Esophagus squamous epithelium (tissue), 5 donors: ENCODE measurements around the gene CDH13. TPM values are rescaled to one million over a fixed set of nuclear protein-coding genes. Genes with fewer than 3 reads are reported as not detected.

ENCODE experiments used
- DNase-seq: peaks from one replicate; lab custom pipeline; 2025; lab: John Stamatoyannopoulos, UW
- H3K27ac ChIP-seq, 4 donors: fragments of 200-600 bp; sonication (generic); one replicate each; pipeline ENCODE4 v1.5.1; 2016 to 2019; ENCODE audit warnings: mild to moderate bottlenecking in 1 of 4
- H3K27me3 ChIP-seq, 4 donors: fragments of 200-600 bp; sonication (generic); 1 replicate in 3 of 4; 2 replicates in 1 of 4; pipeline versions ENCODE4 v1.5.1 to v1.6.0; 2017 to 2021; ENCODE audit warnings: antibody characterized with exemption in 1 of 4
- H3K36me3 ChIP-seq, 3 donors: fragments of 200-600 bp; sonication (generic); one replicate each; pipeline ENCODE4 v1.5.1; 2016 to 2019
- H3K4me1 ChIP-seq, 3 donors: fragments of 200-600 bp; sonication (generic); one replicate each; pipeline ENCODE4 v1.5.1; 2017 to 2019
- H3K4me3 ChIP-seq, 4 donors: fragments of 200-600 bp; sonication (generic); 1 replicate in 3 of 4; 2 replicates in 1 of 4; pipeline ENCODE4 v1.5.1; 2016 to 2019; ENCODE audit warnings: mild to moderate bottlenecking in 2 of 4, moderate library complexity in 1 of 4
- H3K9me3 ChIP-seq, 3 donors: fragments of 200-600 bp; sonication (generic); one replicate each; pipeline ENCODE4 v1.5.1; 2016 to 2019
- POLR2A ChIP-seq, 4 donors: fragments of 450-650 bp; IDR thresholded peaks; one replicate each; pipeline ENCODE4 v1.6.1; 2017; ENCODE audit warnings: antibody characterized with exemption in 4 of 4, mild to moderate bottlenecking in 4 of 4, moderate library complexity in 3 of 4
- WGBS, 2 donors: methylation state at CpG; one replicate each; pipeline ENCODE4 v1.1.5; 2018; 5-methylcytosine and 5-hydroxymethylcytosine counted together
- intact Hi-C: fragments of 100-400 bp; cut with DNase I; formaldehyde crosslinking; loops from one replicate; pipeline ENCODE4 v1.15.0; 2022
- total RNA-seq, 4 donors: library from RNA; depleted of rRNA; stranded (reverse); fragments of >200 nt; gene quantifications; one replicate each; pipeline ENCODE4 v1.1.0, GENCODE V29; 2016
- TF ChIP-seq, protein P1 (sequence below), 6 experiments: fragments of 450-650 bp in 4 of 6; fragments of 200-600 bp in 2 of 6; sonication (generic) in 2 of 6; IDR thresholded peaks; one replicate each; pipeline ENCODE4 v1.5.1; 2016 to 2019; ENCODE audit warnings: antibody characterized with exemption in 6 of 6, mild to moderate bottlenecking in 4 of 6, moderate library complexity in 4 of 6
- donor health status: DM: yes; HTN: yes; CAD: no.

CDH13 gene
- total RNA-seq, 4 donors from 2014 or later: 6.9 to 31.9 (median 21.1) TPM

DNA sequence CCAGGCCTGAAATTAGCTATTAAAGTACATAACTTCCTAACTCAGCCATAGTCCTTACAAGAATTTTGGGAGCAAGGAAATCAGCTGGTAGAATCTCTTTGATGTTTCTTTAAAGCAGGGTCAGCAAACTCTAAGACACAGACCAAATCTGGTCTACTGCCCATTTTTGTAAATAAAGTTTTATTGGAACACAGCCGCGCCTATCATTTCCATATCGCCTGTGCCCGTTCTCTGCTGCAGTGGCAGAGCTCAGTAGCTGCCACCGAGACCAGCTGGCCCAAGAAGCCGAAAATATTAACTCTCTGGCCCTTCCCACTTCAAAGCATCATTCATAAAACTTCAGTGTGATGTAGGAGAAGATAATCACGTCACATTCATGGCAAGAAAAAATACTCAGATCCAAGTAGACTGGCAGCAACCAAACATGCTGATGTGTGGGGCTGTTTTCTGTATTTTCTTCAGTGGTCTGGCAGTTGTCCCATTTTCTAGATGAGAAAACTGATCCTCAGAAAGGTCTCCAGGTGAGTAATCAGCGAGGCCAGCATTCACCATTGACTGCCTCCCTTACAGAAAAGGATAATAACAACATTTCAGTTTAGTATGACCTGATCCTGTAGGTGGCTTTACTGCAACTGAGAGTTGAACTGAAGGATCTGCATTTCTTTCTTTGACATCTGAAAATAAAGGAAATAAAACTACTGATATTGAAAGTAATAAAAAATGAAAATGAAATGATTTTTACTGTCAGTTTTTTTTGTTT lies 1163.1 kb downstream of the CDH13 start:
- WGBS, 2 donors: 81% methylated on average over 8 of the region's 8 CpGs
- no peak for TF ChIP-seq POLR2A (IDR thresholded peaks at IDR 0.05)
- TF ChIP-seq, protein P1, sequence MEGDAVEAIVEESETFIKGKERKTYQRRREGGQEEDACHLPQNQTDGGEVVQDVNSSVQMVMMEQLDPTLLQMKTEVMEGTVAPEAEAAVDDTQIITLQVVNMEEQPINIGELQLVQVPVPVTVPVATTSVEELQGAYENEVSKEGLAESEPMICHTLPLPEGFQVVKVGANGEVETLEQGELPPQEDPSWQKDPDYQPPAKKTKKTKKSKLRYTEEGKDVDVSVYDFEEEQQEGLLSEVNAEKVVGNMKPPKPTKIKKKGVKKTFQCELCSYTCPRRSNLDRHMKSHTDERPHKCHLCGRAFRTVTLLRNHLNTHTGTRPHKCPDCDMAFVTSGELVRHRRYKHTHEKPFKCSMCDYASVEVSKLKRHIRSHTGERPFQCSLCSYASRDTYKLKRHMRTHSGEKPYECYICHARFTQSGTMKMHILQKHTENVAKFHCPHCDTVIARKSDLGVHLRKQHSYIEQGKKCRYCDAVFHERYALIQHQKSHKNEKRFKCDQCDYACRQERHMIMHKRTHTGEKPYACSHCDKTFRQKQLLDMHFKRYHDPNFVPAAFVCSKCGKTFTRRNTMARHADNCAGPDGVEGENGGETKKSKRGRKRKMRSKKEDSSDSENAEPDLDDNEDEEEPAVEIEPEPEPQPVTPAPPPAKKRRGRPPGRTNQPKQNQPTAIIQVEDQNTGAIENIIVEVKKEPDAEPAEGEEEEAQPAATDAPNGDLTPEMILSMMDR (IDR thresholded peaks at IDR 0.05): no peak
- H3K4me3 ChIP-seq: no peak overlapping the region
- intact Hi-C loops: no loop called here
- no peaks in the 10 kb centered on the region for H3K36me3 ChIP-seq
- no peaks in the 10 kb centered on the region for H3K9me3 ChIP-seq
- peaks cover 0 to 11% (median 0%) of the 10 kb centered on the region in 3 donors for H3K4me1 ChIP-seq
- DNase-seq: no peak
- no peak overlapping the region for H3K27ac ChIP-seq
- H3K27me3 ChIP-seq: no peaks in the 10 kb centered on the region

- WGBS, 2 donors: 92 to 99% methylated on average over 10 of the region's 10 CpGs
- no peak overlapping the region for H3K27ac ChIP-seq
- H3K4me3 ChIP-seq: no peak overlapping the region
- TF ChIP-seq POLR2A (IDR thresholded peaks at IDR 0.05): no peak
- TF ChIP-seq, protein P1 (IDR thresholded peaks at IDR 0.05): no peak
- intact Hi-C loops: no loop called here
- H3K9me3 ChIP-seq: no peaks in the 10 kb centered on the region
- DNase-seq: no peak
- peaks cover 0 to 4% (median 0%) of the 10 kb centered on the region in 3 donors for H3K36me3 ChIP-seq
- no peaks in the 10 kb centered on the region for H3K27me3 ChIP-seq
- H3K4me1 ChIP-seq: peaks cover 0 to 11% (median 0%) of the 10 kb centered on the region in 3 donors
Measured at GRCh38 chr16:83791916-83792315, 1165.1 kb downstream of the CDH13 start.

DNA sequence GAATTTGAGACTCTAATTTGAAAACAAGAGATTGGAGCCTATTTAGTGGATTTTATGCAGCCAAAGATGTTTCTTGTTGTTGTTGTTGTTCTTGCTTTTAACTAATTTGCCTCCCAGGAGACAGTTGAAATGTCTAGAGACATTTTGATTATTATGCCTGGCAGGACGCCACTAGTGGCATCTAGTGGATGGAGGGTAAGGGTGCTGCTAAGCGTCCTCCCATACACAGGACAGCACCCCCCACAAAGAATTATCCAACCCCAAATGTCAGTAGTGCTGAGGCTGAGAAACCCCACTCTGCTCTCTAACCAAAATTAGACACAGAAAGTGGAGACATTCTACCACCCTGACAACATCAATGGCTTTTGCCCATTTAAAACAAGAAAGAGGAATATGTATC lies 1165.6 kb downstream of the CDH13 start:
- Histone ChIP-seq H3K27me3 (no peaks in the 10 kb centered on the region), H3K4me3 (no peak overlapping the region), H3K4me1 (peaks cover 0 to 11% (median 0%) of the 10 kb centered on the region in 3 donors), H3K36me3 (peaks cover 0 to 4% (median 0%) of the 10 kb centered on the region in 3 donors), H3K27ac (no peak overlapping the region), H3K9me3 (no peaks in the 10 kb centered on the region)
- WGBS, 2 donors: 69 to 94% methylated on average over 2 of the region's 2 CpGs
- TF ChIP-seq, protein P1 (IDR thresholded peaks at IDR 0.05): no peak
- no peak for TF ChIP-seq POLR2A (IDR thresholded peaks at IDR 0.05)
- intact Hi-C loops: no loop called here
- no peak for DNase-seq

DNA sequence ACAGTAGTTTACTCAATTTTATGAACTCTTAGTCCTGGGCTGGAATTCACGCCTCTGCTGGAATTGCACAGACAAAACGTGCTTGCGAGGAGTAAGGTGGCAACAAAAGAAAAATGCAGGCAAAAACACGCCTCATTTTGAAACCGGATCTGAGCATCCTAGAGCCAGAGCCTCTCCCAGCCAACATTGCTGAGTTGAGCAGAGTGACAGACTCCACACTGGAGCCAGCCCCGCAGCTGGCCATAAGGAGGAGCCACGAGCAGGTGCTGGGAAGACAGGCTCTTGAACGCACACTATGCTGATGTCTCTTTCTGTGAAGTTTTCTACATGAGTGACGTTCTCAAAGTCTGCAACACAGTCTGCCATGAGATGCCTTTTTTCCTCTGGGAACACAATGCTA lies 1166.4 kb downstream of the CDH13 start:
- TF ChIP-seq, protein P1 (IDR thresholded peaks at IDR 0.05): peak in 1 of 6 experiments; percentile 25
- TF ChIP-seq POLR2A (IDR thresholded peaks at IDR 0.05): no peak
- H3K4me3 ChIP-seq: no peak overlapping the region
- H3K9me3 ChIP-seq: no peaks in the 10 kb centered on the region
- intact Hi-C loops: no loop called here
- H3K27me3 ChIP-seq: no peaks in the 10 kb centered on the region
- no peak for DNase-seq
- no peak overlapping the region for H3K27ac ChIP-seq
- 41 to 59% methylated on average over 6 to 7 of the region's 9 CpGs for WGBS, 2 donors
- H3K4me1 ChIP-seq: peaks cover 0 to 11% (median 0%) of the 10 kb centered on the region in 3 donors
- H3K36me3 ChIP-seq: peaks cover 0 to 4% (median 0%) of the 10 kb centered on the region in 3 donors

- DNase-seq: no peak
- Histone ChIP-seq H3K27ac (no peak overlapping the region), H3K36me3 (peaks cover 0 to 4% (median 0%) of the 10 kb centered on the region in 3 donors), H3K4me1 (peaks cover 0 to 11% (median 0%) of the 10 kb centered on the region in 3 donors), H3K27me3 (no peaks in the 10 kb centered on the region), H3K4me3 (no peak overlapping the region), H3K9me3 (no peaks in the 10 kb centered on the region)
- WGBS, 2 donors: 70 to 73% methylated on average over 9 of the region's 10 CpGs
- intact Hi-C loops: no loop called here
- TF ChIP-seq, protein P1 (IDR thresholded peaks at IDR 0.05): no peak
- no peak for TF ChIP-seq POLR2A (IDR thresholded peaks at IDR 0.05)
Measured at GRCh38 chr16:83794860-83795554, 1168.2 kb downstream of the CDH13 start.
